ENCODE results near the gene SLC6A6.

DNA sequence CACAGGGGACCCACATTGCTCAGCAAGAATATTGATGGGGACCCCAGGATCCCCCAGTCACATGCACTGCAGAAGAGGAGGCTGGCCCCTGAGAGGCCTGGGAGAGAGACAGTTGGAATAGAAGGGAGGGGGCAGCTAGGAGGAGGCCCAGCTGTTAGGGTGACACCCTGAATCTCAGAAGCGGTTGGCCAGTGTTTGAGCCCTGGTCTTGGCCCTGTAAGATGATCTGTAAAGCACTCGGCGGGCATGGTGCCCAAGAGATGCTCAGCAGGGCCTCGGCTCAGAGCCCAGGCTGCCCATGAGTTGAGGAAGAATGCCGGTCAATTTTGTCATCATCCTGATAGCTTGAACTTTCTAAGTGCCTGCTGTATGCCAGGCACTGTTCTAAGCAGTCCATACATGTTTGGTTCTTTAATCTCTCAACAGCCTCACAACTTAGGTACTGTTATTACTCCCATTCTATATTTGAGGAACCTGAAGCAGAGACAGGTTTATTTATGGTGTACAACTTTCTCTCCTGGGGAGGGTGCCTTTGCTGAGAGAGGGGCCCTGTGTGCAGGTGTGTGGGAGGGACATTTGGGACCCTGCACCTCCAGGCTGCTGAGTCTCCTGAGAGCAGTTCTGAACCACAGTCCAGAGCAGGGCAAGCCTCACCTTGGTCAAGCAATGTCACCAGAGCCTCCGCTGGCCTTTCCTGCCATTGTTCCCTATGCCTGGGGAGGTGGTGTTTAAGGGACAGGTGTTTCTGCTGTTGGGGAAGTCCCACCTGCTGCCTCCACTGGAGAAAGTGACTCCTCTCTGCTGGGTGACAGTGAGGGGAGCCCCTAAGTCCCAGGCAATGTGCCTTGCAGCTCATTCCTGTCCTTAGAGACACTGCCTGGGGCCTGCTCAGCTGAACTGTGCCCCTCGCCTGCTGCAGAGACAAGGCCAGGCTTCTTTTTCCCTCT, 26.0 kb downstream of the SLC6A6 start:
- TF ChIP-seq CTCF (IDR thresholded peaks at IDR 0.05) (no peak), EP300 (IDR thresholded peaks at IDR 0.05) (no peak)

Data from gastroesophageal sphincter (tissue), 3 donors.